ENCODE data around the gene DMAC2L.
A peak's percentile ranks its signal among the peaks of the same experiment; 100 is the strongest.
"Not testable (repeated sequence)": the region's sequence is repeated elsewhere in the genome, so short reads cannot be mapped to it uniquely, and the experiment has no call there.

DMAC2L gene

GRCh38 chr14:50360851-50361250, 48.7 kb downstream of the DMAC2L start:
- WGBS (ENCODE audit: extremely low coverage, insufficient coverage, insufficient read length): no CpG with 5 or more reads among the region's 2 CpGs
- Histone ChIP-seq H4K12ac (ENCODE audit: low read depth, low read length) (no peak overlapping the region), H3K9ac (ENCODE audit: low read length) (no peak overlapping the region)

GRCh38 chr14:50361473-50362403, 49.6 kb downstream of the DMAC2L start:
- not testable (repeated sequence) for H3K79me1 ChIP-seq (ENCODE audit: low read length); H3K27ac ChIP-seq (ENCODE audit: low read depth, low read length); H3K9ac ChIP-seq (ENCODE audit: low read length); H3K4me1 ChIP-seq (ENCODE audit: control insufficient read depth in 1 of 2, insufficient read depth in 2 of 2, low read length in 2 of 2); H2BK5ac ChIP-seq (ENCODE audit: low read depth, low read length, poor library complexity); H2AFZ ChIP-seq (ENCODE audit: insufficient read depth, low read length, poor library complexity); H3K36me3 ChIP-seq (ENCODE audit: control insufficient read depth in 1 of 2, insufficient read depth in 2 of 2, low read length in 2 of 2); H3K9me3 ChIP-seq (ENCODE audit: insufficient read depth, low read depth, low read length); H2BK12ac ChIP-seq (ENCODE audit: low read length); H3K4ac ChIP-seq (ENCODE audit: low read depth, low read length); H3K27me3 ChIP-seq (ENCODE audit: insufficient read depth, low read length); H2AK5ac ChIP-seq (ENCODE audit: low read length); H4K8ac ChIP-seq (ENCODE audit: low read depth, low read length); H3K23ac ChIP-seq (ENCODE audit: low read length); H3K79me2 ChIP-seq (ENCODE audit: control insufficient read depth, insufficient read depth, low read length, poor library complexity); H3K18ac ChIP-seq (ENCODE audit: low read length); H4K12ac ChIP-seq (ENCODE audit: low read depth, low read length); DNase-seq; H3K4me2 ChIP-seq (ENCODE audit: low read length); H2BK120ac ChIP-seq (ENCODE audit: insufficient read depth, low read length, poor library complexity); H3K4me3 ChIP-seq (ENCODE audit: low read depth, low read length); H3K14ac ChIP-seq (ENCODE audit: low read length); H4K91ac ChIP-seq (ENCODE audit: low read depth, low read length)
- WGBS (ENCODE audit: extremely low coverage, insufficient coverage, insufficient read length): no CpG with 5 or more reads among the region's 36 CpGs

More at GRCh38 chr14:50360851-50361250, 48.7 kb downstream of the DMAC2L start:
- Histone ChIP-seq H4K8ac (ENCODE audit: low read depth, low read length) (no peak overlapping the region), H2BK120ac (ENCODE audit: insufficient read depth, low read length, poor library complexity) (no peak overlapping the region), H3K14ac (ENCODE audit: low read length) (no peak overlapping the region), H3K79me1 (ENCODE audit: low read length) (no peaks in the 10 kb centered on the region), H3K9me3 (ENCODE audit: insufficient read depth, low read depth, low read length) (no peaks in the 10 kb centered on the region), H3K23ac (ENCODE audit: low read length) (no peak overlapping the region), H2BK5ac (ENCODE audit: low read depth, low read length, poor library complexity) (no peak overlapping the region), H2AFZ (ENCODE audit: insufficient read depth, low read length, poor library complexity) (no peak overlapping the region), H3K36me3 (ENCODE audit: control insufficient read depth in 1 of 2, insufficient read depth in 2 of 2, low read length in 2 of 2) (no peaks in the 10 kb centered on the region), H3K4ac (ENCODE audit: low read depth, low read length) (no peak overlapping the region), H2AK5ac (ENCODE audit: low read length) (no peak overlapping the region), H3K27me3 (ENCODE audit: insufficient read depth, low read length) (no peaks in the 10 kb centered on the region), H3K79me2 (ENCODE audit: control insufficient read depth, insufficient read depth, low read length, poor library complexity) (peaks cover 2% of the 10 kb centered on the region), H3K4me3 (ENCODE audit: low read depth, low read length) (no peak overlapping the region), H4K91ac (ENCODE audit: low read depth, low read length) (no peak overlapping the region), H2BK12ac (ENCODE audit: low read length) (no peak overlapping the region), H3K18ac (ENCODE audit: low read length) (no peak overlapping the region), H3K4me1 (ENCODE audit: control insufficient read depth in 1 of 2, insufficient read depth in 2 of 2, low read length in 2 of 2) (no peaks in the 10 kb centered on the region), H3K4me2 (ENCODE audit: low read length) (no peak overlapping the region), H3K27ac (ENCODE audit: low read depth, low read length) (no peak overlapping the region)
- DNase-seq: peak in 1 of 2 donors; percentile 10

GRCh38 chr14:50362764-50363713, 50.9 kb downstream of the DMAC2L start:
- WGBS (ENCODE audit: extremely low coverage, insufficient coverage, insufficient read length): no CpG with 5 or more reads among the region's 14 CpGs
- Histone ChIP-seq H3K36me3 (ENCODE audit: control insufficient read depth in 1 of 2, insufficient read depth in 2 of 2, low read length in 2 of 2) (no peaks in the 10 kb centered on the region), H4K12ac (ENCODE audit: low read depth, low read length) (no peak overlapping the region), H3K18ac (ENCODE audit: low read length) (no peak overlapping the region), H3K9ac (ENCODE audit: low read length) (no peak overlapping the region), H3K14ac (ENCODE audit: low read length) (no peak overlapping the region), H2BK120ac (ENCODE audit: insufficient read depth, low read length, poor library complexity) (no peak overlapping the region), H3K79me2 (ENCODE audit: control insufficient read depth, insufficient read depth, low read length, poor library complexity) (peaks cover 2% of the 10 kb centered on the region), H2BK12ac (ENCODE audit: low read length) (no peak overlapping the region), H2AFZ (ENCODE audit: insufficient read depth, low read length, poor library complexity) (no peak overlapping the region), H2AK5ac (ENCODE audit: low read length) (no peak overlapping the region), H4K91ac (ENCODE audit: low read depth, low read length) (no peak overlapping the region), H3K4ac (ENCODE audit: low read depth, low read length) (no peak overlapping the region), H2BK5ac (ENCODE audit: low read depth, low read length, poor library complexity) (no peak overlapping the region), H3K23ac (ENCODE audit: low read length) (no peak overlapping the region), H3K27ac (ENCODE audit: low read depth, low read length) (no peak overlapping the region), H3K27me3 (ENCODE audit: insufficient read depth, low read length) (no peaks in the 10 kb centered on the region), H3K4me2 (ENCODE audit: low read length) (no peak overlapping the region), H3K79me1 (ENCODE audit: low read length) (no peaks in the 10 kb centered on the region), H4K8ac (ENCODE audit: low read depth, low read length) (no peak overlapping the region), H3K4me3 (ENCODE audit: low read depth, low read length) (no peak overlapping the region), H3K4me1 (ENCODE audit: control insufficient read depth in 1 of 2, insufficient read depth in 2 of 2, low read length in 2 of 2) (no peaks in the 10 kb centered on the region), H3K9me3 (ENCODE audit: insufficient read depth, low read depth, low read length) (no peaks in the 10 kb centered on the region)
- no peak for DNase-seq

GRCh38 chr14:50363714-50364111, 51.6 kb downstream of the DMAC2L start:
- Histone ChIP-seq H4K8ac (ENCODE audit: low read depth, low read length) (no peak overlapping the region), H3K4ac (ENCODE audit: low read depth, low read length) (no peak overlapping the region), H2BK120ac (ENCODE audit: insufficient read depth, low read length, poor library complexity) (no peak overlapping the region), H4K12ac (ENCODE audit: low read depth, low read length) (no peak overlapping the region), H2BK12ac (ENCODE audit: low read length) (no peak overlapping the region), H3K4me3 (ENCODE audit: low read depth, low read length) (no peak overlapping the region), H3K23ac (ENCODE audit: low read length) (no peak overlapping the region), H3K27ac (ENCODE audit: low read depth, low read length) (no peak overlapping the region), H3K18ac (ENCODE audit: low read length) (no peak overlapping the region), H3K4me2 (ENCODE audit: low read length) (no peak overlapping the region), H3K79me2 (ENCODE audit: control insufficient read depth, insufficient read depth, low read length, poor library complexity) (peaks cover 2% of the 10 kb centered on the region), H3K4me1 (ENCODE audit: control insufficient read depth in 1 of 2, insufficient read depth in 2 of 2, low read length in 2 of 2) (no peaks in the 10 kb centered on the region), H3K36me3 (ENCODE audit: control insufficient read depth in 1 of 2, insufficient read depth in 2 of 2, low read length in 2 of 2) (no peaks in the 10 kb centered on the region), H3K9me3 (ENCODE audit: insufficient read depth, low read depth, low read length) (no peaks in the 10 kb centered on the region), H3K79me1 (ENCODE audit: low read length) (no peaks in the 10 kb centered on the region), H2BK5ac (ENCODE audit: low read depth, low read length, poor library complexity) (no peak overlapping the region), H2AFZ (ENCODE audit: insufficient read depth, low read length, poor library complexity) (no peak overlapping the region), H3K27me3 (ENCODE audit: insufficient read depth, low read length) (no peaks in the 10 kb centered on the region), H4K91ac (ENCODE audit: low read depth, low read length) (no peak overlapping the region), H3K14ac (ENCODE audit: low read length) (no peak overlapping the region), H2AK5ac (ENCODE audit: low read length) (no peak overlapping the region), H3K9ac (ENCODE audit: low read length) (no peak overlapping the region)
- no peak for DNase-seq
- WGBS (ENCODE audit: extremely low coverage, insufficient coverage, insufficient read length): no CpG with 5 or more reads among the region's 4 CpGs
